HEK293T (cell line): ENCODE results near the gene ADAMTS18.

ENCODE experiments used
- ARNT ChIP-seq: fragments of 450-650 bp; IDR thresholded peaks from 2 replicates; pipeline ENCODE4 v1.6.1; 2017; ENCODE audit warnings: mild to moderate bottlenecking
- BHLHE40 ChIP-seq: fragments of 450-650 bp; IDR thresholded peaks from 2 replicates; pipeline ENCODE4 v1.6.1; 2016; ENCODE audit warnings: mild to moderate bottlenecking, moderate library complexity, borderline replicate concordance
- ELF4 ChIP-seq: fragments of 450-650 bp; IDR thresholded peaks from 2 replicates; pipeline ENCODE4 v1.6.1; 2017; ENCODE audit warnings: antibody characterized with exemption
- FOXA1 ChIP-seq: fragments of 450-650 bp; IDR thresholded peaks from 2 replicates; pipeline ENCODE4 v1.6.1; 2016; ENCODE audit warnings: mild to moderate bottlenecking
- FOXK2 ChIP-seq: fragments of 450-650 bp; IDR thresholded peaks from 2 replicates; pipeline ENCODE4 v1.6.1; 2016; ENCODE audit warnings: mild to moderate bottlenecking
- FOXM1 ChIP-seq: fragments of 450-650 bp; IDR thresholded peaks from 2 replicates; pipeline ENCODE4 v1.6.1; 2017; ENCODE audit warnings: mild to moderate bottlenecking, borderline replicate concordance
- L3MBTL2 ChIP-seq: fragments of 450-650 bp; conservative IDR thresholded peaks from 2 replicates; pipeline ENCODE4 v1.6.1; 2016; ENCODE audit warnings: mild to moderate bottlenecking
- LEF1 ChIP-seq: fragments of 450-650 bp; IDR thresholded peaks from 2 replicates; pipeline ENCODE4 v1.6.1; 2017; ENCODE audit warnings: mild to moderate bottlenecking, borderline replicate concordance
- NFRKB ChIP-seq: fragments of 450-650 bp; IDR thresholded peaks from 2 replicates; pipeline ENCODE4 v1.6.1; 2016; ENCODE audit warnings: mild to moderate bottlenecking, moderate library complexity
- SP1 ChIP-seq: fragments of 450-650 bp; IDR thresholded peaks from 2 replicates; pipeline ENCODE4 v1.6.1; 2017
- SUZ12 ChIP-seq: fragments of 450-650 bp; IDR thresholded peaks from 2 replicates; pipeline ENCODE4 v1.6.1; 2016; ENCODE audit warnings: mild to moderate bottlenecking
- ZNF384 ChIP-seq: fragments of 450-650 bp; IDR thresholded peaks from 2 replicates; pipeline ENCODE4 v1.6.1; 2016

- no peak for TF ChIP-seq ARNT
- no peak for TF ChIP-seq L3MBTL2
- no peak for TF ChIP-seq BHLHE40
- no peak for TF ChIP-seq ZNF384
- TF ChIP-seq FOXK2 = no peak
- TF ChIP-seq SP1 = no peak
- TF ChIP-seq FOXM1 = no peak
- no peak for TF ChIP-seq ELF4
- TF ChIP-seq LEF1 = no peak
- TF ChIP-seq NFRKB = no peak
- no peak for TF ChIP-seq SUZ12
- no peak for TF ChIP-seq FOXA1
These were observed 35.8 kb downstream of the ADAMTS18 start for GRCh38 chr16:77399066-77399465.
